Measurements from ENCODE around the gene NECTIN3. TPM values are rescaled to one million over a fixed set of nuclear protein-coding genes. Genes with fewer than 3 reads are reported as not detected.

NECTIN3 gene
- total RNA-seq, 3 donors from 2014 or later, result 17.1 to 33.0 (median 19.7) TPM

DNA sequence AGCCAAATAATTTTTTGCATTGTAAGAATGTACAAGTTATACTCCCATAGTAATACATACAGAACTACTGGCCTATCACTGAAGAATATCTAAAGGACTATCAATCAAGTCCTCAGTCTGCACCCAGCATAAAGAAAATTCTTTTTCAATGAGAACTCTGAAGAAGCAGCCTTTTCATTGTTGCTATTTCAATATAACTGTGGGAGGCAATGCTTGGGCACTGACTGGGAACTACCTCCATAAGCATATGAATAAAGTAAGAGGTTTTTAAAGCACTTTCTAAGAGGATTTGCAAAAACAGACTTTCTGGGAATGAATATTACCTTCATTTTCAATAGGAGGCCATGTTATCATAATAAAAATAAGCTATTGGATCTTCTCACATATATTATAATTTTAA is 24.6 kb upstream of the NECTIN3 start:
- no peak for TF ChIP-seq POLR2AphosphoS5 (IDR thresholded peaks at IDR 0.05)
- no peak for TF ChIP-seq POLR2A (IDR thresholded peaks at IDR 0.05)
- TF ChIP-seq, protein P1, sequence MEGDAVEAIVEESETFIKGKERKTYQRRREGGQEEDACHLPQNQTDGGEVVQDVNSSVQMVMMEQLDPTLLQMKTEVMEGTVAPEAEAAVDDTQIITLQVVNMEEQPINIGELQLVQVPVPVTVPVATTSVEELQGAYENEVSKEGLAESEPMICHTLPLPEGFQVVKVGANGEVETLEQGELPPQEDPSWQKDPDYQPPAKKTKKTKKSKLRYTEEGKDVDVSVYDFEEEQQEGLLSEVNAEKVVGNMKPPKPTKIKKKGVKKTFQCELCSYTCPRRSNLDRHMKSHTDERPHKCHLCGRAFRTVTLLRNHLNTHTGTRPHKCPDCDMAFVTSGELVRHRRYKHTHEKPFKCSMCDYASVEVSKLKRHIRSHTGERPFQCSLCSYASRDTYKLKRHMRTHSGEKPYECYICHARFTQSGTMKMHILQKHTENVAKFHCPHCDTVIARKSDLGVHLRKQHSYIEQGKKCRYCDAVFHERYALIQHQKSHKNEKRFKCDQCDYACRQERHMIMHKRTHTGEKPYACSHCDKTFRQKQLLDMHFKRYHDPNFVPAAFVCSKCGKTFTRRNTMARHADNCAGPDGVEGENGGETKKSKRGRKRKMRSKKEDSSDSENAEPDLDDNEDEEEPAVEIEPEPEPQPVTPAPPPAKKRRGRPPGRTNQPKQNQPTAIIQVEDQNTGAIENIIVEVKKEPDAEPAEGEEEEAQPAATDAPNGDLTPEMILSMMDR (IDR thresholded peaks at IDR 0.05), result no peak
- no peaks in the 10 kb centered on the region for H3K9me3 ChIP-seq
- no peaks in the 10 kb centered on the region for H3K4me1 ChIP-seq
- H3K36me3 ChIP-seq, result no peaks in the 10 kb centered on the region
- DNase-seq (ENCODE audit: low spot score in 2 of 2), result no peak
- H3K27me3 ChIP-seq, result no peaks in the 10 kb centered on the region
- no peak overlapping the region for H3K27ac ChIP-seq
- H3K4me3 ChIP-seq, result no peak overlapping the region
- intact Hi-C loops (cut with DNase I; ENCODE audit: low total_unique reads), result no loop called here

DNA sequence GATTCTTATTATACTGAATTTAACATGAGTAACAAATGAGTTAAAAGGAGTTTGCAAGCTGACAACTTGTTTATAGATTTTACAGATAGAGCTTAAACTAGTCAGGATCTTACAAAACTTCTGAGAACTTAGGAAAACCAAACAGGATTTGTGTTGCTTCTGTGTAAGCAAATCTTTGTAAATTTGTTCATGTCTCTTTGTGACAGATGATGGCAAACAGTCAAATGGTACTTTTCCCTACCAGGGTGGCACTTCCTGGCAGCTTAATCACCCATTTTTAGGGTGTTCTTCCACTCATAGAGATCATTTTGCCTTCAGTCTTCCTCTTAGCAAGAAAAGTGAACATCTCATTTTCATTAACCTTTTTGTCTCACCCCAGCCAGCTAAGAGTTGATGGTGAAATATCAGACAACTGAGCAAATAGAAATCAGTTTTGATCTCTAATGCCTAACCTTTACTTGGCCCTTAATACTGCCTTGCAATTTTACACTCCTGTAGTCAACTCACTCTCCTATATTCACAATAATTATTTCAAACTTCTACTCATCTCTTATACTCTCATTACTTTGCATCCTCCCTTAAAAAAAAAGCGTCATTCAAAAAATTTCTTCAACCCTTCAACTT is 23.7 kb upstream of the NECTIN3 start:
- Histone ChIP-seq H3K4me1 (no peaks in the 10 kb centered on the region), H3K4me3 (no peak overlapping the region), H3K36me3 (no peaks in the 10 kb centered on the region), H3K27me3 (no peaks in the 10 kb centered on the region), H3K9me3 (no peaks in the 10 kb centered on the region), H3K27ac (no peak overlapping the region)
- TF ChIP-seq POLR2AphosphoS5 (IDR thresholded peaks at IDR 0.05) (no peak), POLR2A (IDR thresholded peaks at IDR 0.05) (no peak)
- TF ChIP-seq, protein P1 (IDR thresholded peaks at IDR 0.05), result no peak
- intact Hi-C loops (cut with DNase I; ENCODE audit: low total_unique reads), result no loop called here
- no peak for DNase-seq (ENCODE audit: low spot score in 2 of 2)

DNA sequence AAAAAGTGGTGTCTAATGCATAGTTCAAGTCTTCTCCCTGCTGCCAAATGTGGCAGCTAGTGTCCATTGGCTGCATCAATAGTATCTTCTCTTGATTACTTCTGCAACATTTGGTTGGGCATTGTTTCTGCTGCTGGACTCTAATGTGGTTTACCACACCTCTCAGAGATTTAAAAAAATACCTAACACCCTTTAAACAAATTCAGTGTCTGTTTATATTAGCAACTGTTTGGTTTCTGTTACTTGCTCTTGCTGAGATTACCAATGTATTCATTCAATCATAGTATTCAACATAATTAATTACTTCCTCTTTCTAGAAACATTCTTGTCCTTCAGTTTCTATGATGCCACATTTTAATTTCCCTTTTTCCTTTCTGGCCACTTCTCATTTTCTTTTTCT is 20.3 kb upstream of the NECTIN3 start:
- intact Hi-C loops (cut with DNase I; ENCODE audit: low total_unique reads), result no loop called here
- Histone ChIP-seq H3K27ac (no peak overlapping the region), H3K27me3 (no peaks in the 10 kb centered on the region), H3K4me1 (no peaks in the 10 kb centered on the region), H3K36me3 (no peaks in the 10 kb centered on the region), H3K4me3 (no peak overlapping the region), H3K9me3 (no peaks in the 10 kb centered on the region)
- DNase-seq (ENCODE audit: low spot score in 2 of 2), result no peak
- TF ChIP-seq POLR2A (IDR thresholded peaks at IDR 0.05) (no peak), POLR2AphosphoS5 (IDR thresholded peaks at IDR 0.05) (no peak)
- TF ChIP-seq, protein P1 (IDR thresholded peaks at IDR 0.05), result no peak

DNA sequence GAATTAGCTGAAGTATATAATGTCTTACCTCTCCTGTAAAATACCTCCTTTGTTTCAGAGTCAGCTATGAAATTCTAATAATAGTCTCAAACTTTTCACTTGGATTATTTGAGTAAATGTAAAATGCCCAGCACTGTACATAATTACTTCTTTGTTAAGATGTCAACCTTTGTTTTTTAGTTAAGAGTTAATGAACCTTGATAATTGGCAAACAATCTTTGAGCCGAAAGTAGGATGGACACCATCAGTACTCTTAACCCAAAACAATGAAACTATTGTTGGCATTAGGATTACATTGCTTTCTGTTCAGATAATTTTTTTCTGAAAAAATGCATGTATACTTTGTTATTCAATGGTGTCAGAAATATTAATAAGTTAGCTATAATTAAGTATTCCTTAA is 3.0 kb upstream of the NECTIN3 start:
- H3K36me3 ChIP-seq, result no peaks in the 10 kb centered on the region
- intact Hi-C loops (cut with DNase I; ENCODE audit: low total_unique reads), result no loop called here
- no peak overlapping the region for H3K4me3 ChIP-seq
- DNase-seq (ENCODE audit: low spot score in 2 of 2), result no peak
- H3K9me3 ChIP-seq, result no peaks in the 10 kb centered on the region
- no peak overlapping the region for H3K27ac ChIP-seq
- TF ChIP-seq POLR2AphosphoS5 (IDR thresholded peaks at IDR 0.05) (no peak), POLR2A (IDR thresholded peaks at IDR 0.05) (no peak)
- TF ChIP-seq, protein P1 (IDR thresholded peaks at IDR 0.05), result no peak
- peaks cover 0 to 3% of the 10 kb centered on the region in 2 donors for H3K4me1 ChIP-seq
- H3K27me3 ChIP-seq, result no peaks in the 10 kb centered on the region

DNA sequence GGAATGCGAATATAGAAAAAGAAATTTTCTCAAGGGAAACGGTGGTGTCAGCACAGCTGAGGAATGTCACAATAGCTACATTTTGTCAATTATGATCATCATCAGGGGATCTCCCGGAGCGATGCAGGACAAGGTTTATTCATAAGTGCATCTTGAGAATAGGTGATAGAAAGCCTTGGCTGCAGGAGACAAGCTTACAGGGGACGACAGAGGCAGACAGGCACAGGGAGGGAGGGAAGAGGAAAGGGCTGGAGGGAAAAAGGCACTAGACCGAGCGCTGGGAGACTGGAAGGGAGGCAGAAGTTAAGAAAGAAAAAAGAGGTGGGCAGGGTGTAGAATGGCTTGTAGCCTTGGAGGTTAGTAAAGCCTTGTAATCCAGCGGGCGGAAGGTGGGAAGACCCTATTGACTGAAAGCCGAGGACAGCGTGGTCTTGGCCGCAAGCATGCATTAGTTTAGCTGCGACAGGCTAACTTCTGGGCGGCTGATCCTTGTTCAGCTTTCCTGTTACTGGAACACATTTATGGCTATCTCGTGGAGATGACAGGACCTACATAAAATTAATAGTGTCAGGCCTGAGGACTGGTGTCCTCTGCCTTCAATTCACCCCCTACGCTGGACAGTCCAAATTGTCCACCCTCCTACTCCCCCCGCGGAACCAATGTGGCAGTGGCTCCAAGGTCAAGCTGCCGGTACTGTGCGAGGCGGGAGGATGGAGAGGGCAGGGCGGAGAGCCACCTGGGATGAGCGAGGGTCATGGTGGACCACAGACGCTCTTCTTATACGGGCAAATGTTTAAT is 1.4 kb upstream of the NECTIN3 start:
- Histone ChIP-seq H3K9me3 (no peaks in the 10 kb centered on the region), H3K27ac (peak overlapping the region; percentile 79 to 92), H3K36me3 (no peaks in the 10 kb centered on the region), H3K27me3 (peaks cover 0 to 4% of the 10 kb centered on the region in 2 donors), H3K4me3 (peak overlapping the region; percentile 83 to 95 (median 90)), H3K4me1 (peaks cover 0 to 3% of the 10 kb centered on the region in 2 donors)
- intact Hi-C loops (cut with DNase I; ENCODE audit: low total_unique reads), result no loop called here
- DNase-seq (ENCODE audit: low spot score in 2 of 2), result no peak
- TF ChIP-seq POLR2AphosphoS5 (IDR thresholded peaks at IDR 0.05) (no peak), POLR2A (IDR thresholded peaks at IDR 0.05) (no peak)
- TF ChIP-seq, protein P1 (IDR thresholded peaks at IDR 0.05), result no peak

Measured in breast epithelium (tissue), 4 donors.